ENCODE measurements around the gene C4BPA. TPM values are rescaled to one million over a fixed set of nuclear protein-coding genes. Genes with fewer than 3 reads are reported as not detected.

The C4BPA gene
- total RNA-seq, 1 donor: not detected

- no peak for TF ChIP-seq CTCF (IDR thresholded peaks at IDR 0.05; ENCODE audit: insufficient read depth, low read depth, low read length)
- no peak overlapping the region for H3K4me3 ChIP-seq (ENCODE audit: low read depth, low read length)
These were observed 35.0 kb upstream of the C4BPA start for GRCh38 chr1:207069061-207069460.

GRCh38 chr1:207069858-207070506, 34.1 kb upstream of the C4BPA start:
- TF ChIP-seq CTCF (IDR thresholded peaks at IDR 0.05; ENCODE audit: insufficient read depth, low read depth, low read length): no peak
- DNase-seq (ENCODE audit: low read depth): no peak

More at GRCh38 chr1:207069061-207069460, 35.0 kb upstream of the C4BPA start:
- no peak for DNase-seq (ENCODE audit: low read depth)

GRCh38 chr1:207070811-207071210, 33.2 kb upstream of the C4BPA start:
- no peak overlapping the region for H3K4me3 ChIP-seq (ENCODE audit: low read depth, low read length)
- no peak for DNase-seq (ENCODE audit: low read depth)
- TF ChIP-seq CTCF (IDR thresholded peaks at IDR 0.05; ENCODE audit: insufficient read depth, low read depth, low read length): no peak

More at GRCh38 chr1:207069858-207070506, 34.1 kb upstream of the C4BPA start:
- no peak overlapping the region for H3K4me3 ChIP-seq (ENCODE audit: low read depth, low read length)

DNA sequence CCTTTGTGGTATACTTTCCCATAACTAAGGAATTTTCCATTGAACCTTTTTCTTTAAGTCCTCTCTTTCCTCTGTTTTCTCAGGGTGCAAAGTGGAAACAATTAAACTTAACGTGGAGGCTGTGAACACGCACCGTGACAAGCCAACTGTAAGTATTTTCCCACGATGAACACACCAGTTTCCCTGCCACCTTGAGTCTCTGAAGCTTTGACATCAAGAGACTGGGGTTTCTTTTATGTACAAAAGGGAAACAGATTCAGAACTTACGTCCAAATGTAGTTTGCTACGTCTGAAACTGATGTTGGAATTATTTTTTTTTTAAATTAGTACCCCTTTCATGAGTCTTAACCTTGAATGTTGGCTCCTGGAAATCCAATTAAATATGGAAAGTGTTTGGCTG, 32.6 kb upstream of the C4BPA start:
- no peak for DNase-seq (ENCODE audit: low read depth)
- no peak overlapping the region for H3K4me3 ChIP-seq (ENCODE audit: low read depth, low read length)
- no peak for TF ChIP-seq CTCF (IDR thresholded peaks at IDR 0.05; ENCODE audit: insufficient read depth, low read depth, low read length)

DNA sequence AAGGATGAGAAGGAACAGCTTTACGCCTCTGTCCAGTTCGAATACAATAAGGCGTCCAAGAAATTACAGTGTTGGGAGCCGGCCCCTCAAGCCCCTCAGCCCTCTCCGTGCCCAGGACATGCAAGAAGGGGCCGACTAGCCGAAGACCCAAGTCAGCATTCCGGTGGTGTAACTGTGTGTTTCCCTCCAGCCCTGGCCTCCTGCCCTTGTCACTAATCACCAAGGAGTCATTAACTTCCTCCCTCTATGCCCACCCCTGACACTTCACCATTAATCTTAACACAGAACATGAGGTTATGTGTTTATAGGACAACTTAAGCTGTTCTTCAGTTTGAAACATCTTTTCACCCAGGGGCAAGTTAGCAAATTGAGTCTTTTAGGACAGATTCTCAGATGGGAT, 31.8 kb upstream of the C4BPA start:
- H3K4me3 ChIP-seq (ENCODE audit: low read depth, low read length): no peak overlapping the region
- no peak for DNase-seq (ENCODE audit: low read depth)
- TF ChIP-seq CTCF (IDR thresholded peaks at IDR 0.05; ENCODE audit: insufficient read depth, low read depth, low read length): no peak

GRCh38 chr1:207073906-207074820, 29.9 kb upstream of the C4BPA start:
- no peak for DNase-seq (ENCODE audit: low read depth)
- no peak overlapping the region for H3K4me3 ChIP-seq (ENCODE audit: low read depth, low read length)
- no peak for TF ChIP-seq CTCF (IDR thresholded peaks at IDR 0.05; ENCODE audit: insufficient read depth, low read depth, low read length)

Data from fibroblast of villous mesenchyme (primary cell).